ENCODE measurements around the gene RBM11.

GRCh38 chr21:14267076-14267475, 51.1 kb downstream of the RBM11 start:
- no peak for TF ChIP-seq EZH2 (IDR thresholded peaks at IDR 0.05; ENCODE audit: insufficient read depth, poor library complexity, severe bottlenecking)
- TF ChIP-seq EZH2phosphoT487 (IDR thresholded peaks at IDR 0.05; ENCODE audit: insufficient read depth, low read depth), result no peak
